HUES6 (cell line): ENCODE data around the gene IFI30.

Source experiments
- H3K27ac ChIP-seq: 2 replicates; pipeline ENCODE4 v1.7.0; 2013; ENCODE audit warnings: low read depth, mild to moderate bottlenecking, low read length, inconsistent platforms
- H3K27me3 ChIP-seq: 2 replicates; pipeline ENCODE4 v1.6.1; 2013; ENCODE audit warnings: low read length; ENCODE audit not compliant: control insufficient read depth, insufficient read depth
- H3K36me3 ChIP-seq: 2 replicates; pipeline ENCODE4 v1.6.1; 2013; ENCODE audit warnings: low read length; ENCODE audit not compliant: control insufficient read depth, insufficient read depth
- H3K4me1 ChIP-seq: 2 replicates; pipeline ENCODE4 v1.6.1; 2013; ENCODE audit warnings: low read length; ENCODE audit not compliant: control insufficient read depth, insufficient read depth
- H3K4me3 ChIP-seq: 2 replicates; pipeline ENCODE4 v1.5.1; 2013; ENCODE audit warnings: low read depth, low read length
- H3K9ac ChIP-seq: one replicate; pipeline ENCODE4 v1.6.1; 2013; ENCODE audit warnings: mild to moderate bottlenecking, low read length
- H3K9me3 ChIP-seq: 2 replicates; pipeline ENCODE4 v1.6.1; 2013; ENCODE audit warnings: low read depth, low read length; ENCODE audit not compliant: control insufficient read depth, insufficient read depth

IFI30 gene

GRCh38 chr19:18220632-18221275 lies 47.1 kb downstream of the IFI30 start:
- no peak overlapping the region for H3K9ac ChIP-seq
- peaks cover 25% of the 10 kb centered on the region for H3K27me3 ChIP-seq
- H3K4me3 ChIP-seq, result peak overlapping the region; percentile 50
- no peaks in the 10 kb centered on the region for H3K9me3 ChIP-seq
- no peak overlapping the region for H3K27ac ChIP-seq
- H3K4me1 ChIP-seq, result peaks cover 23% of the 10 kb centered on the region
- H3K36me3 ChIP-seq, result no peaks in the 10 kb centered on the region

GRCh38 chr19:18221815-18222725 lies 48.5 kb downstream of the IFI30 start:
- H3K4me3 ChIP-seq, result no peak overlapping the region
- peaks cover 37% of the 10 kb centered on the region for H3K27me3 ChIP-seq
- H3K4me1 ChIP-seq, result peaks cover 26% of the 10 kb centered on the region
- H3K9ac ChIP-seq, result no peak overlapping the region
- H3K36me3 ChIP-seq, result no peaks in the 10 kb centered on the region
- no peak overlapping the region for H3K27ac ChIP-seq
- H3K9me3 ChIP-seq, result no peaks in the 10 kb centered on the region

DNA sequence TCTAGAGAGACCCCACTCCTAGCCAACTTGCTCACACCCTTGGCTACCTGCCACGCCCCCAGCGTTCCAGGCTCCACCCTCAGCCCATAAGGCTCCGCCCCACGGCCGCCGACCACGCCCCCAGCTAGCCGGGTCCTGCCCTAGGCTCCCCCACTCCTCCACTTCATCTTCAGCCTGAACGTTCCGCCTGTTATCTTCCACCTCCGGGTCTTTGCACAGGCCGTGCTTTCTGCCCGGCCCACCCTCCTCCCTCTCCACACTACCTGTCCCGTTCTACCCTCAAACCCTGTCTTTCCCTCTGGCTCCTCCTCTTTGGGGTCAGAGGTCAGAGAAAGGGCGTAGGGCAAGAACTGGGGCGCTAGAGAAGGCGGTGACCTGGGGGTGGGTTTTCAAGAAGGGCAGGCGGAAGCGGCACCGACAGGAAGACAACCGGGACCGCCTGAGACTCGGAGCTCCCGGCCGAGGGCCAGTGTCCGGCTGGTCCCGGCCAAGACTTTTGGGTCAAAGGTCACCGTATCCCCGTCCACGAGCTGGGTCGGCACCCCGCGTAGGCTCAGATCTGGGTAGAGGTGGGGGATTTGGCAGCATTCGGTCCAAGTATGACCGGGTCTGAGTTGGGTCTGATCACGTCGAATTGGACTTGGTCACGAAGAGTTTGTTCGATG lies 50.4 kb downstream of the IFI30 start:
- Histone ChIP-seq H3K9ac (peak overlapping the region; percentile 87), H3K27me3 (peaks cover 39% of the 10 kb centered on the region), H3K27ac (peak overlapping the region; percentile 59; the same call in 1 of the 2 replicates), H3K36me3 (no peaks in the 10 kb centered on the region), H3K4me3 (peak overlapping the region; percentile 78), H3K4me1 (peaks cover 26% of the 10 kb centered on the region), H3K9me3 (no peaks in the 10 kb centered on the region)

GRCh38 chr19:18224525-18225354 lies 51.1 kb downstream of the IFI30 start:
- H3K27me3 ChIP-seq, result peaks cover 32% of the 10 kb centered on the region
- peak overlapping the region; percentile 78 for H3K4me3 ChIP-seq
- peaks cover 26% of the 10 kb centered on the region for H3K4me1 ChIP-seq
- H3K27ac ChIP-seq, result no peak overlapping the region; the same call in 1 of the 2 replicates
- H3K36me3 ChIP-seq, result no peaks in the 10 kb centered on the region
- peak overlapping the region; percentile 87 for H3K9ac ChIP-seq
- no peaks in the 10 kb centered on the region for H3K9me3 ChIP-seq

DNA sequence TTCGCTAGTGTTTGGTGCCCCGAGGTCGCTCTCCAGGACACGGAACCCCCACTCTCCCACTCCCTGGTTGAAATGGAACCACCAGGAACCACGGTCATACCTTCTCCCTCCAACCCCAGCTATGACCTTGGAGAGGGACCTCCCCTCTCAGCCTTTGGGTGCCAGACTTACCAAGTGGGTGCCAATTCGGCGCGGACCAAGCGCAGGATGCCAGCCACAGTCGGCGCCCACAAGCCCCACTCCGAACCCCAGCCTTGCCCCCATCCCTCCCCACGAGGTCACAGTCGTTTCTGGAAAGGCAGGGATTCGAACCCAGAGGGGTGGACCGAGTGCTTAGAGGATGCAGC lies 51.7 kb downstream of the IFI30 start:
- H3K36me3 ChIP-seq, result no peaks in the 10 kb centered on the region
- peaks cover 20% of the 10 kb centered on the region for H3K4me1 ChIP-seq
- no peak overlapping the region for H3K9ac ChIP-seq
- H3K27me3 ChIP-seq, result peaks cover 29% of the 10 kb centered on the region
- H3K9me3 ChIP-seq, result no peaks in the 10 kb centered on the region
- no peak overlapping the region for H3K27ac ChIP-seq
- peak overlapping the region; percentile 78 for H3K4me3 ChIP-seq

DNA sequence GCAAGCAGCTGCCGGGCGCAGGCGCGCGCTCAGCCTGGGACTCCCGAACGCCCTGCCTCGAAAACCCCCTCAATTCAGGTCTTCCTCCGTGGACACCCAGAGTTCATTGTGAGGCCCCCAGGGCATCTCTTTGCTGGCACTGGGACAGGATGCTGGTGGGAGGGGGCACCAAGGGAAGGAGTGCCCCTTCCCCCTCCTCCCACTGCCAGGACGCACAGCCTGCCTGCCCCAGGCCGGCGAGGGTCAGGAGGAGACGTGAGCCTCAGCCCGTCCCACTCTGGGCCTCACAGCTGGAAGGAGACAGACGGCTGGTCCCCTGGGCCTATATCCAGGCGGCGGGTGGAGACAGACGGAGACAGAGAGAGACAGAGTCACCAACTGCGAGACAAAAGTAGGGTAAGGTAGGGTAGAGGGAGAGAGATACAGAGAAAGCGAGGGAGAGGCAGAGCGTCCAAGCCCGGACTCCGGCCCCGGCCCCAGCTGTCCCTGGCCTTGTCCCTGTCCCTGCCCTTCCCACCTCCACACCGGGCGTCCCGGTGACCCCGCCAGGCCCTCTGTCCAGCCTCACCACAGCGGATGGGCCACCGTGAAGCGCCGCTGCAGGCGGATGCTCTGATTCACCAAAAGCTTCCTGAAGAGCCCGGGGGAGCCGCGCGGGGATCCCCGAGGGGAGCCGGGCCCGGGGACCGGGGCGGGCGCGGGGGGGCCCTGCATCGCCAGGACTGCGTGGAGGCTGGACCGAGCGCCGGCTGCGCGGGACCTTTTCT lies 52.3 kb downstream of the IFI30 start, which contains the start of gene PDE4C:
Gene PDE4C (minus strand): TSS at position 737 of the 767 bp plus-strand sequence. CDS start 23 bp downstream, at position 714.
- H3K27ac ChIP-seq, result no peak within 1 kb of the TSS
- H3K36me3 ChIP-seq, result no peaks in the 10 kb centered on the region
- H3K4me3 ChIP-seq, result peak within 1 kb of the TSS; percentile 78
- no peaks in the 10 kb centered on the region for H3K9me3 ChIP-seq
- H3K9ac ChIP-seq, result no peak within 1 kb of the TSS
- peaks cover 20% of the 10 kb centered on the region for H3K4me1 ChIP-seq
- H3K27me3 ChIP-seq, result peaks cover 28% of the 10 kb centered on the region

DNA sequence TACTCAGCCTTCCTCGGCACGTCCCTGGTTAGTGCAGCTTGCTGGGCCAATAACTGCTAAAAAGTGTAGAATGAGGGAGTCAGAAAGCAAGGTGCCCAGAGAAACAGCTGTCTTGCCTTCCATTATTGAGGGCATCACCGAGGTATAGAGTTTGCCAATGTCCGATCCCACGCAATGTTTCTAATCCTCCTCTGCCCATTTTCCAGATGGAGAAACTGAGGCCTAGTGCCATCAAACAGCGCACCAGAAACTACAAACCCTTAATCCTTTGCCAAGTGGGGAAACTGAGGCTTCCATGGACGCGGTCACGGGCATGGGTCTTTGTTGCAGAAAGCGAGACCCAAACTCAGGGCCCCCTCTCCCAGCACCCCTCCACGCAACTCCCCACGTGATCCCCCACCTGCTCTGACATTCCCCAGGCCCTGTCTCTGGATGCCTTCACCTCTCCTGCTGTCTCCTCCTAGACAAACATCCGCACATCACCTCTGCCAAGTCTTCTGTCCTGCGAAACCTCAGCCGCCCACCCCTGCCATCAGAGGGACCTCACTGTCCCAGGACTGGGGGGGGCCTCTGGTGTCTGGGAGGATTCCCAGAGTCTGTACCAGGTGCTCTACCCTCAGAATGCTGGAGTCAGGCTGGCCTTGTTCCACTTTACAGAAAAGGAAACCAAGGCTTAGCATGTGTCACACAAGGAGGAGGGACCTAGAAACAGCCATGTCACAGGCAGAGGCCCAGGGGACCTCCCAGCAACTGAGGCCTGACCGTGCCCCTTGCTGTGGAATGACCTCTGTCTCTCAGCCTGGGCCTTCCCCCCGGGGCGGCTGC lies 53.6 kb downstream of the IFI30 start:
- Histone ChIP-seq H3K27me3 (peaks cover 28% of the 10 kb centered on the region), H3K36me3 (no peaks in the 10 kb centered on the region), H3K4me1 (peaks cover 27% of the 10 kb centered on the region), H3K9ac (no peak overlapping the region), H3K27ac (no peak overlapping the region), H3K9me3 (no peaks in the 10 kb centered on the region), H3K4me3 (no peak overlapping the region)
